Activated gamma-delta T cell treated with anti-CD3 and anti-CD28 coated beads, Interleukin-2, amount 50 U/mL, for 16 hours (primary cell): Measurements from ENCODE around the gene EPHA3.

ENCODE experiments used
- DNase-seq: peaks from one replicate; pipeline ENCODE4 v3.0.0-alpha.2; 2020; ENCODE audit warnings: low read depth

The EPHA3 gene

GRCh38 chr3:89234620-89235019, 127.2 kb downstream of the EPHA3 start:
- DNase-seq = no peak

GRCh38 chr3:89238846-89239245, 131.4 kb downstream of the EPHA3 start:
- DNase-seq = no peak

GRCh38 chr3:89239774-89240173, 132.4 kb downstream of the EPHA3 start:
- DNase-seq = no peak

- no peak for DNase-seq
These were observed 138.2 kb downstream of the EPHA3 start for GRCh38 chr3:89245612-89246011.

- no peak for DNase-seq
These were observed 138.9 kb downstream of the EPHA3 start for GRCh38 chr3:89246326-89246725.

GRCh38 chr3:89250742-89251141, 143.3 kb downstream of the EPHA3 start:
- no peak for DNase-seq

GRCh38 chr3:89252016-89252415, 144.6 kb downstream of the EPHA3 start:
- no peak for DNase-seq

GRCh38 chr3:89252860-89253259, 145.4 kb downstream of the EPHA3 start:
- no peak for DNase-seq

GRCh38 chr3:89256395-89256794, 149.0 kb downstream of the EPHA3 start:
- no peak for DNase-seq

GRCh38 chr3:89256882-89257281, 149.5 kb downstream of the EPHA3 start:
- no peak for DNase-seq

- no peak for DNase-seq
These were observed 153.3 kb downstream of the EPHA3 start for GRCh38 chr3:89260721-89261120.

GRCh38 chr3:89261673-89262072, 154.3 kb downstream of the EPHA3 start:
- no peak for DNase-seq

GRCh38 chr3:89262309-89262929, 155.0 kb downstream of the EPHA3 start:
- DNase-seq = no peak

- DNase-seq = no peak
These were observed 156.7 kb downstream of the EPHA3 start for GRCh38 chr3:89264037-89264560.

GRCh38 chr3:89266074-89266473, 158.7 kb downstream of the EPHA3 start:
- DNase-seq = no peak

- DNase-seq = no peak
These were observed 160.6 kb downstream of the EPHA3 start for GRCh38 chr3:89268059-89268458.

- DNase-seq = no peak
These were observed 162.8 kb downstream of the EPHA3 start for GRCh38 chr3:89270201-89270600.

- no peak for DNase-seq
These were observed 167.6 kb downstream of the EPHA3 start for GRCh38 chr3:89275001-89275400.

GRCh38 chr3:89276116-89276515, 168.7 kb downstream of the EPHA3 start:
- no peak for DNase-seq

GRCh38 chr3:89278302-89279025, 171.0 kb downstream of the EPHA3 start:
- no peak for DNase-seq

- DNase-seq = no peak
These were observed 172.9 kb downstream of the EPHA3 start for GRCh38 chr3:89280301-89280700.

- DNase-seq = no peak
These were observed 173.5 kb downstream of the EPHA3 start for GRCh38 chr3:89280822-89281365.

- DNase-seq = no peak
These were observed 180.6 kb downstream of the EPHA3 start for GRCh38 chr3:89287902-89288508.
